ENCODE measurements around the gene NOD1.
"Not testable (repeated sequence)": the region's sequence is repeated elsewhere in the genome, so short reads cannot be mapped to it uniquely, and the experiment has no call there.

Gene NOD1

DNA sequence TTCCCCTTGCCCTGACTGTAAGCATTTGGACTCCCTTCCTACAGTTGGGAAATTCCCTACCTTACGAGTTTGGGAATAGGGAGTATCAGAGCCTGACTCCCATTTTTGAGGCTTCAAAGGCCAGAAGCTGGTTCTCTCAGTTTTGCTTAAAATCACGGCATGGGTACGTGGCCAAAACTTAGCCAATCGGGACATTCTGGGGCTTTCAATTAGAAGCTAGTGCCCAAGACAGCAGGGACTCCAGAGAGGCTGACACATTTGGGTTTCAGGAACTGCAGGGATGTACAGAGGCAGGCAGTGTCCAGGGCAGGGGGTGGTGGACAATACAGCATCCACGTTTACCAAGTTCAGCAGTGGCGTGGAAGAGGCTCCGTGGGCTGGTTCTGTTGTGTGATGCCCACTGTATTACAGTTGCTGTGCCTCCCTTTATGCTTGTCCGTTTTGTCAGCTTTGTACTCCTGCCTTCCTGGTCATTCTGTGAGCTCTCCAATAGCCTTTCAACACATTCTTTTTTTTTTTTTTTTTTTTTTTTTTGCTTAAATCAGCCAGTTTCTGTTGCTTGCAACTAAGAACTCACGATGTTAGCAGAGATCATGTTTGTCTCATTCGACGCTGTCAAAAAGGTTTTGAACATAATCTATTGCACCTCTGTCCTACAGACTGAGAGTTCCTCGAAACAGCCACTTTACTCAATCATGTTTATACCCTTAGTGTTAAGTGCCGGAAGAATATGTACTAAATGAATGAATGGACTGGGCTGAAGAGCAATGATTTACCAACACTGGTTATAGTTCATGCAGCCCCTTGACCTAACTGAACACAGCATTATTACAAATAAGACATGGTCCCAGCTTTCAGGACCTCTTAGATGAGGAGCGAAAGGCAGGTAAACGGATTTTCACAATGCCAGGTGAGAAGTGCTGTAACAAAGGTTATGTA is 25.0 kb upstream of the NOD1 start:
- no peak for DNase-seq

DNA sequence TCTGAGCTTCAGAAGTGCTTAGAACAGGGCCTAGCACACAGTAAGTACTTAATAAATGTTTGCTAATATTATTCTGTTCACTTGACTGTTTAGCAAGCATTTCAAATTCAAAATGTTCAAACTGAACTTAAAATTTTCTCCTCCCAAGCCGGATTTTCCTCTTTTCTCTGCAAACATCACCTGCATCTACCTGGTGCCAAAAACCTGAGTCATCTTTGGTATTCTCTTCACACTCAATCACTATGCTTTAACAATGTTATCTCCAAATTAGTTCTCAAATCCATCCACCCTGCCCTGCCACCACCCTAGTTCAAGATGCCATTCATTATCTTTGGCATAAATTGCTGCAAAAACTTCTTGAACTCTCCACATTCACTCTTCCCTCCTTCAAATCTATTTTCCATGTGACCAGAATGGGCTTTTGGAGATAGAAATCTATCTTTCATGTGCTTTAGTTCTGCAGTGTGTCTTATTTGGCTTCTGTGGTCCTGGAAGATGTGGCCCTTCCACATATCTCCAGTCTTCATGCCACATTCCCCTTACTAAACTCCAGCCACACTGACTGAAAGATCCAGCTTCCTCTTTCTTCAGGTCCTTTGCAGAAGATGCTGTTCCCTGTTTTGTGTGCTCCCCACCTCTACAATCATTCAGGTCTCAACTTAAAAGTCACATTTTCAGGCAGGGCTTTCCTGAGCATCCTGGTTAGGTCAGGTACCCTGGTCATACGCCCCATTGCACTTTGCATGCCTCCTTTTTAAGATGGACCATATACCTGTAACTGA is 24.1 kb upstream of the NOD1 start:
- no peak for DNase-seq

DNA sequence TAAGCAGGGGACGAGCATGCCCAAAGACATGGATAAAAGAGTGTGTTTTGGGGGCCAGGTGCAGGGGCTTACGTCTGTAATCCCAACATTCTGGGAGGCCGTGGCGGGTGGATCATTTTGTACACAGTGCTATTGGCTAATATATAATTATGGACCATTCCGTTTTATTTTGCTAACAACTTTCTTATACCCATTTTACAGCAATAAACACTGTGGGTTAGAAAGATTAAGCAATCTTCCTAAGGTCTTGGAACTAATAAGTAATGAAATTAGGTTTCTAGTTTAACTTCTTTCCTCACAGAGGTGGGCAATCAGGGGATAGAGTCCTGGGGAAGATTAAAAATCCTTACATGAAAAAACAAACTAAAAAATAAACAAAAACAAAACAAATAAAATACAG is 22.7 kb upstream of the NOD1 start:
- DNase-seq, result no peak

DNA sequence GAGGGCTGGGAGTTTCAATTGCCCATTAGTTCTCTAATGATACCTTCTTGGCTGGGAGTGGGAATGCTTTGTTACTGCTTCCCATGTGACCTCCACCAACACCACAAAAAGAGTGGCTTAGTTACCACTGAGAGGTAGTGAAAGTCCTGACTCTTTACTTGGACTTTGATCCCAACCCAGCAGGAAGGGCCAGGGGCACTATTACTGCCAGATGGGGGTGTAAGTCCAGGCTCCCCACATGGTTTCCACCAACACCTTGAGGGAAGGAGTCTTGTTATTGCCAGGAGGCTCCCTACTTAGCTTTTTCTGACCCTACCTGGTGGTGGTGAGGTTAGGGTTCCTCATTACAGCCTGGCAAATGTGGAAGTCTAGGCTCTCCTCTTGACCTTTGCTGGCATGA is 14.6 kb upstream of the NOD1 start:
- no peak for DNase-seq

DNA sequence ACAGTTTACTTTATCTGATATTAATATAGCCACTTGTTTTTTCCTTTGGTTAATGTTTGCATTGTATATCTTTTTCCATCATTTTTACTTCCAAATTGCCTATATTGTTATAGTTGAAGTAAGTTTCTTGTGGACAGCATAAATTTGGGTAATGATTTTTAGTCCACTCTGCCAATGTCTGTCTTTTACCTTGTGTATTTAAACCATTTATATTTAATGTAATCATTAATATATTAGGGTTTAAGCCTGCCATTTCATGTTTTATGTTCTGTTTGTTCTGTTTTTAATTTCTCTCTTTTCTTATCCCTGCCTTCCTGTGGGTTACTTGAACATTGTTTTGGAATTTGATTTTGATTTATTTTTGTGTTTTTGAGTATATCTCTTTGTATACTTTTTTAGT is 12.8 kb upstream of the NOD1 start:
- no peak for DNase-seq

DNA sequence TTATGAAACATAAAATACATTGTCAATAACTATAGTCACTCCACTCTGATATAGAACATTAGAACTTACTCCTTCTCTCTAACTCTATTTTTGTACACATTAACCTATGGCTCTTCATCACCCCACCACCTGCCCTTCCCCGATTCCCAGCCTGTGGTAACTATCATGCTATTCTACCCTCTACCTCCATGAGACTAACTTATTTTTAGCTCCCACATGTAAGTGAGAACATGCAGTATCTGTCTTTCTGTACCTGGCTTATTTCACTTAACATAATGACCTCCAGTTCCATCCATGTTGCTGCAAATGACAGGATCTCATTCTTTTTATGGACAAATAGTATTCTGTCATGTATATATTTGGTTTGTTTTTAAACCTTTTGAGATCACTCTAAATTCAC is 8.8 kb upstream of the NOD1 start:
- no peak for DNase-seq

DNA sequence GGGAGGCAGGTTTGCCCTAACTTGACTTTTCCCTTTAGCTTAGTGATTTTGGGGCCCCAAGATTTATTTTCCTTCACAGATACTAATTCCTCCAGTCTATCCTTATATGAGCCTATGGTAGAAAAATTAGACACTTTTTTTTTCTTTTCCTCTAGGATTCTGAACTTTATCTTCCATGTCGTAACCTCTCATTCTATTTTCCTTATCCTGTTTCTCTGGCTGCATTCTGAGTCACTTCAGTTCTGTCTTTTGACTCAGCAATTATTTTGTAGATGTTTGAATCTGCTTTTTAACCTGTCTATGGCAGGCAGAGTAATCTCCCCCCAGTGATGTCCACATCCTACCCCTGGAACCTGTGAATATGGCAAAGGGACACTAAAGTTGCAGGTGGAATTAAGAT is 7.1 kb upstream of the NOD1 start:
- no peak for DNase-seq

DNA sequence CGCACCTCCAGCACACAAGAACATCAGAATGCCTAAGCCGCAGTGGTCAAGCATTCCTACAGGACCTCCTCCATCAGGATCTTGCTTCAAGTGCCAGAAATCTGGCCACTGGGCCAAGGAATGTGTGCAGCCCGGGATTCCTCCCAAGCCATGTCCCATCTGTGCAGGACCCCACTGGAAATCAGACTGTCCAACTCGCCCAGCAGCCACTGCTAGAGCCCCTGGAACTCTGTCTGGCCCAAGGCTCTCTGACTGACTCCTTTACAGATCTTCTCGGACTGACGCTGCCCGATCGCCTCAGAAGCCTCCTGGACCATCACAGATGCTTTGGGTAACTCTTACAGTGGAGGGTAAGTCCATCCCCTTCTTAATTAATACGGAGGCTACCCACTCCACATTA is 2.8 kb upstream of the NOD1 start:
- DNase-seq, result not testable (repeated sequence)

DNA sequence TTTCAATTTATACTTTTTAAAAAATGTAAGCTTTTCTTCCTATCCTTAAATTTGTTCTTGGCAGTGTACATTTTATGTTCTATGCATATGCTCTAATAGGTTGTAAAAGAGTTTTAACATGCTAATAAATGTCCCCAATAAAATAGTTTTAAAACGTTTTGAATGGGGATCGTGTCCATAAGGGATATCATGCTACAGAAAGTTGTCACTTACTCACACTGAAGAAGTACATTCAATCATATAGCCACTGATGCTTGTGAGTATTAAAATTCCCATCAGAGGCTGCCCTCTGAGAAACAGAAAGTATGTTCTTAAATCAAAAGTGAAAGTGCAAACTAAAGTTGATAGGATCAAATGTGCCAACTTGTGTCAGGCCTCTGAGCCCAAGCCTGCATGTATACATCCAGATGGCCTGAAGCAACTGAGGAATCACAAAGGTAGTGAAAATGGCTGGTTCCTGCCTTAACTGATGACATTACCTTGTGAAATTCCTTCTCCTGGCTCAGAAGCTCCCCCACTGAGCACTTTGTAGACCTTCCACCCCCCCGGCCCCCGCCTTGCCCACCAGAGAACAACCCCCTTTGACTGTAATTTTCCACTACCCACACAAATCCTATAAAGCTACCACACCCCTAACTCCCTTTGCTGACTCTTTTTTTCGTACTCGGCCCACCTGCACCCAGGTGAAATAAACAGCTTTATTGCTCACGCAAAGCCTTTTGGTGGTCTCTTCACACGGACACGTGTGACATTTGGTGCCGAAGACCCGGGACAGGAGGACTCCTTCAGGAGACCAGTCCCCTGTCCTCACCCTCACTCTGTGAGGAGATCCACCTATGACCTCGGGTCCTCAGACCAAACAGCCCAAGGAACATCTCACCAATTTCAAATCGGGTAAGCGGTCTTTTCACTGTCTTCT is 877 bp upstream of the NOD1 start:
- DNase-seq, result no peak

DNA sequence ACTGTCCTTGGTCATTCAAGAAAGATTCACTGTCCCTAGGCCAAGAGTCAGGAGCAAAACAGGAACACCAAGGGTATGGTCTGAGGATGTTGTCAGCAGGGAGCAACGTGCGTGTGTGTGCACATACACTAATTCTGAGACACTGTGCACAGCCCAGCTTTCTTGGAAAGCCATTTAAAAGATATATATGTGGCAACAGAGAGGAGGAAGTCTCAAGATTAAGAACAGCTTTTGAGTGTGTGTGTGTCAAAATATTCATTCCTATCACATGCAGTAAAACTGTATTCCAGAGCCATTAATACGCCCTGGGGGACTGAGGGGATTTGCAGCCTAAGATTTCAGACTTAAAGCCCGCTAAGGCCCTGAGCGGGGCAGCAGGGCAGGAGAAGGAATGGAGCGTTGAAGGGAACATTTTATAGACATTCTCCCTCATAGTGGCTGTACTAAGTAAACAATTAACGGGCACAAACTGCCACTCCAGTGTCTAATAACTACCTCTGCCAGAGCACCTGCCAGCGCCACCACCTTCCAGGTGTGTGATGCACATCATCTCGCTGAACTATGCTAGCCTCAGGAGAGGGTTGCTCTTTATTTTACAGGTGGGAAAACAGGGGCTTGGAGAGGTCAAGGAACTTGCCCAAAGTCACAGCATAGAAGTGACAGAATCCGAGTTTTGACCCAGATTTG is 2.0 kb downstream of the NOD1 start:
- no peak for DNase-seq

DNA sequence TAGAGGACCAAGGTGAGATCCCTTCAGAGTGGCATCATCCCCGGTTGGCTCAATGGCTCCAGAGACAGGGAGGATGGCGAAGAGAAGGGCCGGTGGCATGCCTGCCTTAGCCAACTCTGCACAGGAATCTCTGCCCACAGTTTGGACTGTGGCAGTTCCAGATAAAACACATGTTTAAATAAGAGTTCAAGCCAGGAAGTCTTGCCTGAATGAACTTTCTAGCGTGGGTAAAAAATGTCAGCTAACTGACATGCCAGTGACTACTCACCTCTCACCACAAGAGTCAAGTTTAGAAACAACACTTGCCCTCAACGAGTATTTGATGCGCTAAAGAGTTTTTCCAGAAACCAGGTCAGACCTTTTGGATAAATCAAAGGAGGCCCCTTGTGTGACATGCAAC is 3.0 kb downstream of the NOD1 start:
- no peak for DNase-seq

DNA sequence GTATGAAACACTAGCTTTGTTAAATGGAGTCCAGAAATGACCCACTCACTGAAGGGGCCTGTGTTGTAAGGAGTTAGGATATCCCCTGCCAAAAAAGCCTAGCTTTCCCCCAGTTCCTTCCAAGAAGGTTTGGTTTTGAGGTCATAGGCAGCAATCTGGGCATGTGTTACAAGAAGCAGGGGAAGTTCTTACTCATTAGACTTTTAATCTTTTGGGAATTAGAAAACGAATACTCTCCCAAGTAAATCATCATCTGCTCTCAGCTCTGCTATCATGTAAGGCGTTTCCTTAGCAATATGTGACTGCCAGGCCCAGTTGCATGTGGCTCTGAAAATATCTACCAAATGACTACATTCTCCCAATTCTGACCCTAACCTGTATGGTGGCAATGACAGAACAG is 3.7 kb downstream of the NOD1 start:
- DNase-seq, result no peak

DNA sequence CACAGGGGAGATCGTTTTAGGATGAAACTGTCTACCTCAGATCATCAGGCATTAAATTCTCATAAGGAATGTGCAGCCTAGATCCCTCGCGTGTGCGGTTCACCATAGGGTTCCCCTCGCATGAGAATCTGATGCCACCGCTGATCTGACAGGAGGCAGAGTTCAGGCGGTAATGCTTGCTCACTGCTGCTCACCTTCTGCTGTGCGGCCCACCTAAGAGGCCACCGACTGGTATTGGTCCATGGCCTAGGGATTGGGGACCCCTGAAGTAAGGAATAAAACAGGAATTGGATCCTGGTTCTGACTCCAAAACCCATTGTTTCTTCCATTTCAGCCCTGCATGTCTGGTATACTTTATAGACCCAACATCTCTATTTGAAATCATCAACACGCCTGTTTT is 4.1 kb downstream of the NOD1 start:
- DNase-seq, result no peak

DNA sequence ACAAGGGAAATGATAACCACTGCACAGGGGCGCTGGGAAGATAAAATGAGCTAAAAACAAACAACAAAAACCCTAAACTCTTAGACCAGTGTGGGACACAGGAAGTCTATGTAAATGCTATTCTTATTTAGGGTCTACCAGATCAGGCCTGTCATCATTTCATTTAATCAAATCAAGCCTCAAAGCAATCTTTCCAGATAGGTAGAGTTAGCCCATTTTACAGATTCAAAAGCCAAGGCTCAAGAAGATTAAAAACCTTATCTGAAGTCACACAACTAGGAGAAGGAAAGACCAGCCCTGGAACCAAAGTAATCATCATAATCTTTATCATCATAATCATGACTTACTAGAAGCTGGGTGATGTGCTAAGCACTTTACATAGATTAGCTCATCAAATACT is 4.7 kb downstream of the NOD1 start:
- no peak for DNase-seq

DNA sequence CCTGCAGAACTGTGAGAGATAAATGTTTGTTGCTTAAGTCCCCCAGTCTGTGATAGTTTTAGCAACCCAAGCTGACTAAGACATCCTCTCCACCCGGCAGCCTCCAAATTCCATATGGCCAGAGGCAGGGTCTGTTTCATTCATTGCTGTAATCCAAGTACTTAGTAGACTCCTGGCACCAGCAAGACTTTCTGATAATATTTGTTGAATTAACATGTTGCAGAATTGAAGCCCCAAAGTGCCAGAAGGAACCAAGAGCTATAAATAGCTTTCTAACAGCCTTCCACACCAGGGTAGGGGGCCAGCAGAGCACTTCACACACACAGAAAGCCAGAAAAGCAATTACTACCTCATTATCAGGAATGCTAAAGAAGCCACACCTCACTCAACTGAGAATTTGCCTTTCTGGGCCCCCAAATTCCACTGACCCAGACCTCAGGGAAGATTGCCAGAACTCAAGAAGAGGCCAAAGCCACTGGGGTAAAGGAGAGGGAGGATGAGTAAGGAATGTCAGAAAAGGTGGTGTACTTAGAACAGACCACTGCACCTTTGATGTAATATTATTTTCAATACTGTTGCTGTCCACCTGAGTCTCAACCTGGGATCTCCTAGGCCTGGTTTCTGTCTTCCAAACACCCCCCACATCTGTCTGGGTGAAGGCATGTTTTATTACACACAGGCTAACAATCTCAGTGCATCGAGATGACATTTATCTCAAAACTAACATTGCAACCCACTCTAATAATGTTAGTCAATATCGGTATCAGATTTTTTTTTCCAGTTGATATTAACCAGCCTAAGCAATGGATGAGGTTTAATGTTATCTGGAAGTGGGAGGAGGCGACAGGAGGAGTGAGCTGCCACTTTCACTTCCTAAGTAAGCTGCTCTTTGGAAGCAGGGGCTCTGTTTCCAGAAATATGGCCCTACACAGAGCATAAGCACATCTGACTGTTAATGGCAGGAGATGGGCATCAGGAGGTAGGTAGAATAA is 5.5 kb downstream of the NOD1 start:
- peak; percentile 86 for DNase-seq

DNA sequence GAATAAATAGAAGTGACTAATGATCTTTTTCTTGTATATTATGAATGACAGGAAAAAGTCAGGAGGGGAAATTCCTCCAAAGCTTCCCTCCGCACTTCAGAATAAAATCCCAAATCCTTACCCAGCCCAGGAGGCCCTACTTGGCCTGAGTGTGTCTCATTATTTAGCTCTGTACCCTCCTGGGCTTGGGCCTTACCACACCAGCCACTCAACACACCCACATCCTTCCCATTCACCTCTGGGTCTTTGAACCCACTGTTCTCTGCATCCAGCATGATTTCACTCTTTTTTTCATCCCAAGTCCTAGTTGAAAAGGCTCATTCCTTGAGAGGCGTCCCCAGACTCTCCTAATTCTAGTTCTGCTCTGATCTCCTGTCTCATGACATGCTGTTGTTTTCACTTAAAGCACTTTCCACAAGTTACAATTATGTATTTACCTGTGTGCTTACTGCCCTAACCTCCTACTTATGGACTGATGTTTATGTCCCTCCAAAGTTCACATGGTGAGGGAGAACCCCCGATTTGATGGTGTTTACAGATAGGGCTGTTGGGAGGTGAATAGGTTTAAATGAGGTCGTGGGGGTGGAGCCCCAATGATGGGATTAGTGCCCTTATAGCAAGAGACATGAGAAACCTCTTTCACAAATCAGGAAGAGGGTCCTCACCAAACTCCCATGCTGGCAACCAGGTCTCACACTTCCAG is 6.4 kb downstream of the NOD1 start:
- no peak for DNase-seq

DNA sequence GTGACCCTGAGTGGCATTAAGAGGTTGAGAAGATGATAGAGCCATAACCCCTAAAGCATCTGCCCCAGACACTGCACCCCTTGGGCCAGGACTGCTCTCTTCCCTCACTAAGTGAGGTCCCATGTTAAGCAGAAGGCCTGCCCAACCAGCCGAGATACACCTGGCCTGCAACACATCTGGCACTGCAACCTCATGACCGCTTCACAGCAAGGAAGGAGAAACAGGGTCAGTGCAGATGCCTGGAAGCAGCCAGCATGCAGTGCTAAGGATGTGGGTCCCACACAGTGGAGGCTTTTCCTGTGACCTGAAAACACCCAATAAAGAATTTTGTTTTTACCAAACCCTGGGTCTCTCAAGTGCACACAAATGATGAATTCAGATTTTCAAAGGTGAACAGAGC is 7.4 kb downstream of the NOD1 start:
- no peak for DNase-seq

DNA sequence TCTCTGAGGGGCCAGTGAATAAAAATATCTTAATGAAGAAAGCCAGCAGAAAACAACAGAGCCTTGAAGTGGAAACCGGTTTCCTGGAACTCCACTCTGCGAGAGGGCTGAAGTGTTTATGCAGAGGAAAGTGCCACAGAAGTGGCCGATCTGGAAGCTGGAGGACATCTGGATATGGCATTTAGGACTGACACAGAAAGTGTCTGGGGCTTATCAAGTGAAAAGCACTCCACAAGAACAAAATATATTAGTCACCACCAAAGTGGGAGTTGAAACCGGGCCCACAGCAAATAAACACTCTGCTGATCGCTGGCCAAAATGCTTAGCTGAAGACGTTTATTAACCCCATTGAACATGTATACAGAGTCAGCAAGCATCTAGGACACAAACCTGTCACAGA is 7.8 kb downstream of the NOD1 start:
- peak; percentile 65 for DNase-seq

DNA sequence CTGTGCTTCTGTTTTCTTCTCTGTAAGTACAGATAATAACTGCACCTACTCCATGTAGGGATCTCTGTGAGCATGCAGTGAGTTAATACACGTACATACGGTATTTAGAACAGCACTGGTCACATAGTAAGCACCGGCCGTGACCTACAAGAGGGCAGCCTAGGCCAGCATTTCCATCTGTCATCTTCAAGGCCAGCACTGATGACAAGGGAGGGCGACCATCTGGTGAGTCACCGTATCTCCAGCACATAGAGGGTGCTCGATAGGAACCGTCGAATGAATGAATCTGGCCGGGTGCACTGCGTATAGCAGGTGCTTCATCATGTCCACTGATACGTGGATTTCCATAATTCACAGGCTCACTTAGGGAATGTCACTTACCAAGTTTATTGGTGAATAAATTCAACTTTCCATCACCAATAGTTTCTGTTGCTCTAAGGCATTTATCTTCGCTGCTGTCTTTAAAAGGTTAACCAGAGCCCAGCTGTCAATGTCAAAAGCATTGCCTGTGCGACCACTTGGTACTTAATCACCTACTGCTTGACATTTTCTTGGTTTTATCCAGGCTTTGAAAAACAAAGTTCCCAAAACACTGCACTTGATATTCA is 8.3 kb downstream of the NOD1 start:
- DNase-seq, result peak; percentile 15

DNA sequence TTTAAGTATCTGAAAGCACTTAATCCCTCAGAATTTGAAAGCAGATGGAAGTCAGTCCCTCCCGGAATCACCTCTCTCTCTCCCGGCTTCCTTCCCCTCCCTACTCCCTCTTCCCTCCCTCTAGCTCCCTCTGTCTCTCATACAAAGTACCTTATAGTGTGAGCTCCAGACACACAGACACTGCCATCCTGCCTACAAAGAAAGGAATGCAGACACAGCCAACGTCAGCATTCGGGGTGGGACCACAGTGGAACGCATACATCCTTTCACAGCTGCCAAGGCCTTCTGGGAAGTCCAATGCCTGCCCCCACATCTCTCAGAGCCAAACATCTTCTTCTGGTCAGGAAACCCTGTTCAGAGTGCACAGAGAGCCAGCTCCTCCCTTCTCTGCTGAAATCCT is 9.3 kb downstream of the NOD1 start:
- peak; percentile 61 for DNase-seq

All from NCI-H446 treated with DMSO at 0.1 percent for 48 hours (cell line).